Measurements from ENCODE around the gene OR2Z1. TPM values are rescaled to one million over a fixed set of nuclear protein-coding genes. Genes with fewer than 3 reads are reported as not detected.
"Not testable (repeated sequence)": the region's sequence is repeated elsewhere in the genome, so short reads cannot be mapped to it uniquely, and the experiment has no call there.

The OR2Z1 gene
- total and polyA plus RNA-seq, 2 donors from 2014 or later: not detected

DNA sequence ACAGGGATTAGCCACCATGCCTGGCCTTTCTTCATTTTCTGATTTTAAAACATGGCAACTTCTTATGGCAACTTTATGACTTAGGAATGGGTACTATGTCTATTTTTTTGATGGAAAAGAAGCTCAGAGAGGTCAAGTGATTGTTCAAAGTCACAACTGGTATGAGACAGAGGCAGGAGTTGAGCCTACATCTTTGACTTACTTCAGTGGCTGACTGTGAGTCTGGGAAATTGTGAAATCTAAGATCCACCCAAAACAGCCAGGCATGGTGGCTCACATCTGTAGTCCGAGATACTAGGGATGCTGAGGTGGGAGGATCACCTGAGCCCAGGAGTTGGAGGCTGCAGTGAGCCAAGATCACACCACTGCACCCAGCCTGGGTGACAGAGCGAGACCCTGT is 20.5 kb upstream of the OR2Z1 start:
- intact Hi-C loops (cut with DNase I): no loop called here
- Histone ChIP-seq H3K27me3 (ENCODE audit: control insufficient read depth, insufficient read depth, low read length) (no peaks in the 10 kb centered on the region), H3K9ac (ENCODE audit: low read length in 3 of 3) (no peak overlapping the region), H3K27ac (ENCODE audit: low read depth in 2 of 2, low read length in 2 of 2) (no peak overlapping the region), H3K9me3 (ENCODE audit: control insufficient read depth in 2 of 3, insufficient read depth in 1 of 3, low read length in 3 of 3) (no peaks in the 10 kb centered on the region), H3K4me3 (ENCODE audit: low read length in 3 of 3) (no peak overlapping the region), H3K4me1 (ENCODE audit: control insufficient read depth in 2 of 3, insufficient read depth in 2 of 3, low read depth in 1 of 3, low read length in 3 of 3) (no peaks in the 10 kb centered on the region), H3K36me3 (ENCODE audit: control insufficient read depth in 2 of 3, insufficient read depth in 3 of 3, low read length in 3 of 3) (no peaks in the 10 kb centered on the region)
- no peak for FAIRE-seq
- no peak for DNase-seq
- TF ChIP-seq, protein P1, sequence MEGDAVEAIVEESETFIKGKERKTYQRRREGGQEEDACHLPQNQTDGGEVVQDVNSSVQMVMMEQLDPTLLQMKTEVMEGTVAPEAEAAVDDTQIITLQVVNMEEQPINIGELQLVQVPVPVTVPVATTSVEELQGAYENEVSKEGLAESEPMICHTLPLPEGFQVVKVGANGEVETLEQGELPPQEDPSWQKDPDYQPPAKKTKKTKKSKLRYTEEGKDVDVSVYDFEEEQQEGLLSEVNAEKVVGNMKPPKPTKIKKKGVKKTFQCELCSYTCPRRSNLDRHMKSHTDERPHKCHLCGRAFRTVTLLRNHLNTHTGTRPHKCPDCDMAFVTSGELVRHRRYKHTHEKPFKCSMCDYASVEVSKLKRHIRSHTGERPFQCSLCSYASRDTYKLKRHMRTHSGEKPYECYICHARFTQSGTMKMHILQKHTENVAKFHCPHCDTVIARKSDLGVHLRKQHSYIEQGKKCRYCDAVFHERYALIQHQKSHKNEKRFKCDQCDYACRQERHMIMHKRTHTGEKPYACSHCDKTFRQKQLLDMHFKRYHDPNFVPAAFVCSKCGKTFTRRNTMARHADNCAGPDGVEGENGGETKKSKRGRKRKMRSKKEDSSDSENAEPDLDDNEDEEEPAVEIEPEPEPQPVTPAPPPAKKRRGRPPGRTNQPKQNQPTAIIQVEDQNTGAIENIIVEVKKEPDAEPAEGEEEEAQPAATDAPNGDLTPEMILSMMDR (IDR thresholded peaks at IDR 0.05; ENCODE audit: borderline replicate concordance, extremely low read depth, insufficient read depth): no peak

DNA sequence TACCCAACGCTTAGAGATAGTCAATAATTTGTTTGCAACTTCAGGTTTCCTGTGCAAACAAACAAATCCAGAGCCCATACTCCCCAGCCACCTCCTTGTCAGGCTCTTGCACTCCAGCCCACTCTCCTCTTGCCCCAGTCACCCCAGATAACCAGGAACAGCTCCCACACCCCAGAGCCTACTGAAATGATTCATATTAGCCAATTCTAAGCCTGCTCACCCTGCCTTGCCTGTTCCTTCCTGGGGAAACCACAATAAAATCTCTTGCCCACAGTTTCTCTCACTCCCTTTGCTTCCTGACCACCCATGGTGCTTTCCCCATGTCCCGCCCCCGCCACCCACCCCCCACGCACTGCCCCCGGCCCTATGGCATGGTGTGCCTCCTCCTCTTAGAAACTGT is 19.1 kb upstream of the OR2Z1 start:
- Histone ChIP-seq H3K9me3 (ENCODE audit: control insufficient read depth in 2 of 3, insufficient read depth in 1 of 3, low read length in 3 of 3) (no peaks in the 10 kb centered on the region), H3K9ac (ENCODE audit: low read length in 3 of 3) (no peak overlapping the region), H3K27me3 (ENCODE audit: control insufficient read depth, insufficient read depth, low read length) (no peaks in the 10 kb centered on the region), H3K27ac (ENCODE audit: low read depth in 2 of 2, low read length in 2 of 2) (no peak overlapping the region), H3K4me1 (ENCODE audit: control insufficient read depth in 2 of 3, insufficient read depth in 2 of 3, low read depth in 1 of 3, low read length in 3 of 3) (no peaks in the 10 kb centered on the region), H3K36me3 (ENCODE audit: control insufficient read depth in 2 of 3, insufficient read depth in 3 of 3, low read length in 3 of 3) (no peaks in the 10 kb centered on the region), H3K4me3 (ENCODE audit: low read length in 3 of 3) (no peak overlapping the region)
- intact Hi-C loops (cut with DNase I): no loop called here
- no peak for FAIRE-seq
- DNase-seq: no peak
- TF ChIP-seq, protein P1 (IDR thresholded peaks at IDR 0.05; ENCODE audit: borderline replicate concordance, extremely low read depth, insufficient read depth): no peak

DNA sequence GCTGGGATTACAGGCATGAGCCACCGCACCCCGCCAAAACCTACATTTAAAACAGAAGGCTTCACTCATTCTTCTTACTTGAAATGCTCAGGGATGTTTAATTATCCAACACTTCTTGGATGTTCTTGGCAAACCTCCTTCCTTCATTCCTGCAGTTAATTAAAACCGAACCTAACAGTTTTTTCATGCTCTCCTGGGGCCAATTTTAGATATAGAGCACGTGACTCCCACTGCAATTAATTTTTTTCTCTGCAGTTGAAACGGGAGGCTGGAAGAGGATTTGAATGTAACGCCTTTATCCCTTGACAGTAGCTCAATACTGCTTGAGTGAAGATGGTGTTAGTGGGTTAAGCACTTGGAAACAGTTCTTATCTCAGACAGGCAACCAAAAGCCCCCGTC is 18.2 kb upstream of the OR2Z1 start:
- FAIRE-seq: no peak
- intact Hi-C loops (cut with DNase I): no loop called here
- H3K4me3 ChIP-seq (ENCODE audit: low read length in 3 of 3): no peak overlapping the region

DNA sequence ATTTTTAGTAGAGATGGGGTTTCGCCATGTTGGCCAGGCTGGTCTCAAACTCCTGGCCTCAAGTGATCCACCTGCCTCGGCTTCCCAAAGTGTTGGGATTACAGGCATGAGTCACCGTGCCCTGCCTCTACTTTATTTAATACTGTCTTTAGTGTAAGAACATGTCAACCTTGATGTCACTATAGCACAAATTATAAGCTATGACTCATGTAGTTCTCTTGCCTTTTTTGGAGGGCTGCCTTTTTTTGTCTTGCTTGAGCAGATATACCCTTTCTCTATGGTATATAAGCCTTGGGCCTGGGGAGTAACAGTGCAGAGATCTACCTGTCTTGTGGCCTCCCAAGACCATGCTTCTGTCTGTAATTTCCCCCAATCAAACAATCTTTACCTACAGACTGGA is 16.1 kb upstream of the OR2Z1 start:
- H3K27ac ChIP-seq (ENCODE audit: low read depth in 2 of 2, low read length in 2 of 2); H3K4me3 ChIP-seq (ENCODE audit: low read length in 3 of 3); DNase-seq; intact Hi-C loops (cut with DNase I); H3K9ac ChIP-seq (ENCODE audit: low read length in 3 of 3); H3K27me3 ChIP-seq (ENCODE audit: control insufficient read depth, insufficient read depth, low read length); H3K36me3 ChIP-seq (ENCODE audit: control insufficient read depth in 2 of 3, insufficient read depth in 3 of 3, low read length in 3 of 3); H3K9me3 ChIP-seq (ENCODE audit: control insufficient read depth in 2 of 3, insufficient read depth in 1 of 3, low read length in 3 of 3); H3K4me1 ChIP-seq (ENCODE audit: control insufficient read depth in 2 of 3, insufficient read depth in 2 of 3, low read depth in 1 of 3, low read length in 3 of 3); FAIRE-seq: not testable (repeated sequence)

More for the DNA sequence above, 18.2 kb upstream of the OR2Z1 start:
- Histone ChIP-seq H3K27ac (ENCODE audit: low read depth in 2 of 2, low read length in 2 of 2) (no peak overlapping the region), H3K36me3 (ENCODE audit: control insufficient read depth in 2 of 3, insufficient read depth in 3 of 3, low read length in 3 of 3) (no peaks in the 10 kb centered on the region), H3K4me1 (ENCODE audit: control insufficient read depth in 2 of 3, insufficient read depth in 2 of 3, low read depth in 1 of 3, low read length in 3 of 3) (no peaks in the 10 kb centered on the region), H3K9me3 (ENCODE audit: control insufficient read depth in 2 of 3, insufficient read depth in 1 of 3, low read length in 3 of 3) (no peaks in the 10 kb centered on the region), H3K9ac (ENCODE audit: low read length in 3 of 3) (no peak overlapping the region), H3K27me3 (ENCODE audit: control insufficient read depth, insufficient read depth, low read length) (no peaks in the 10 kb centered on the region)
- TF ChIP-seq, protein P1 (IDR thresholded peaks at IDR 0.05; ENCODE audit: borderline replicate concordance, extremely low read depth, insufficient read depth): no peak
- no peak for DNase-seq

Measured in kidney (tissue), 14 donors.